A549 (cell line): ENCODE measurements around the gene MSI2. TPM values are rescaled to one million over a fixed set of nuclear protein-coding genes. Genes with fewer than 3 reads are reported as not detected.

ENCODE experiments used
- ATAC-seq, 2 experiments: fragments of 200-7000 bp in 1 of 2; fragments of >200 bp in 1 of 2; cut with Nextera tagmentation in 1 of 2; cut with Tn5 transposase in 1 of 2; 3 replicates each; pipeline versions ENCODE4 v1.8.0 to v1.9.1; 2018 to 2020; ENCODE audit warnings: mild to moderate bottlenecking in 1 of 2, moderate library complexity in 1 of 2
- CTCF ChIA-PET: fragments of 300-600 bp; sonication (Branson Sonifier 250); formaldehyde crosslinking; extraction: SDS; loops from one replicate; lab custom pipeline; 2021; ENCODE audit warnings: antibody characterized with exemption, inconsistent platforms; lab: Yijun Ruan, JAX
- POLR2A ChIA-PET: fragments of 350-600 bp; formaldehyde crosslinking; extraction: SDS; loops from one replicate; lab custom pipeline; 2021; ENCODE audit warnings: antibody characterized with exemption, inconsistent platforms; lab: Yijun Ruan, JAX
- DNase-seq, 2 experiments: peaks; one replicate each; pipeline versions ENCODE4 v3.0.0 to v3.0.0-alpha.2; 2011 to 2016; ENCODE audit warnings: low read depth in 1 of 2, low spot score in 1 of 2
- FAIRE-seq: peaks from 2 replicates; lab custom pipeline; 2011; peaks lifted over from hg19 to GRCh38; lab: Jason Lieb, UNC
- H3K27ac ChIP-seq, 2 experiments: fragments of >200 bp; sonication (Bioruptor Twin); formaldehyde crosslinking; 3 replicates each; pipeline ENCODE4 v1.5.1; 2016 to 2017
- H3K4me1 ChIP-seq: fragments of >200 bp; sonication (Bioruptor Twin); formaldehyde crosslinking; 3 replicates; pipeline ENCODE4 v1.6.1; 2016
- H3K4me2 ChIP-seq: fragments of >200 bp; sonication (Bioruptor Twin); formaldehyde crosslinking; 3 replicates; pipeline ENCODE4 v1.6.1; 2016
- H3K4me3 ChIP-seq: fragments of >200 bp; sonication (Bioruptor Twin); formaldehyde crosslinking; 3 replicates; pipeline ENCODE4 v1.5.1; 2016
- H3K9me3 ChIP-seq: fragments of >200 bp; sonication (Bioruptor Twin); formaldehyde crosslinking; 3 replicates; pipeline ENCODE4 v1.6.1; 2016
- CBX8 ChIP-seq: fragments of 200-600 bp; sonication (generic); IDR thresholded peaks from 2 replicates; pipeline ENCODE4 v1.6.1; 2016
- EP300 ChIP-seq, 2 experiments: fragments of >200 bp; sonication (Bioruptor Twin); formaldehyde crosslinking; IDR thresholded peaks; 2 replicates in 1 of 2; 3 replicates in 1 of 2; pipeline ENCODE4 v1.6.1; 2016 to 2017
- FOSL2 ChIP-seq, 2 experiments: fragments of 450-650 bp in 1 of 2; fragments of >200 bp in 1 of 2; sonication (Bioruptor Twin) in 1 of 2; formaldehyde crosslinking; IDR thresholded peaks; 2 replicates each; pipeline versions ENCODE4 v1.5.0 to v1.6.1; 2016 to 2020; ENCODE audit warnings: mild to moderate bottlenecking in 1 of 2, moderate library complexity in 1 of 2
- FOXS1 ChIP-seq: fragments of 250-450 bp; sonication (Bioruptor Pico); IDR thresholded peaks from 2 replicates; pipeline ENCODE4 v1.5.0; 2020; ENCODE audit warnings: mild to moderate bottlenecking, moderate library complexity
- HEYL ChIP-seq: fragments of 250-450 bp; sonication (Bioruptor Pico); IDR thresholded peaks from 2 replicates; pipeline ENCODE4 v1.8.0; 2021; ENCODE audit warnings: mild to moderate bottlenecking, moderate library complexity
- HOXA7 ChIP-seq: fragments of 250-450 bp; sonication (Bioruptor Pico); IDR thresholded peaks from 2 replicates; pipeline ENCODE4 v1.5.0; 2020; ENCODE audit warnings: mild to moderate bottlenecking, moderate library complexity
- HOXB13 ChIP-seq: fragments of 250-450 bp; sonication (Bioruptor Pico); IDR thresholded peaks from 2 replicates; pipeline ENCODE4 v1.5.0; 2020; ENCODE audit warnings: low read depth, mild to moderate bottlenecking, moderate library complexity
- HOXB5 ChIP-seq: fragments of 250-450 bp; sonication (Bioruptor Pico); IDR thresholded peaks from 2 replicates; pipeline ENCODE4 v1.5.0; 2020; ENCODE audit warnings: mild to moderate bottlenecking, moderate library complexity
- JUNB ChIP-seq: fragments of >200 bp; sonication (Bioruptor Twin); formaldehyde crosslinking; IDR thresholded peaks from 2 replicates; pipeline ENCODE4 v1.6.1; 2016
- KDM5A ChIP-seq: fragments of 200-600 bp; sonication (generic); IDR thresholded peaks from 2 replicates; pipeline ENCODE4 v1.6.1; 2016; ENCODE audit warnings: antibody characterized with exemption, mild to moderate bottlenecking
- MAFK ChIP-seq: fragments of 450-650 bp; IDR thresholded peaks from 2 replicates; pipeline ENCODE4 v1.6.1; 2014; ENCODE audit not compliant: partially characterized antibody
- MAZ ChIP-seq: fragments of 150-350 bp; IDR thresholded peaks from 2 replicates; pipeline ENCODE4 v1.6.1; 2014; ENCODE audit warnings: antibody characterized with exemption, low read depth, low read length, borderline replicate concordance
- NFE2L2 ChIP-seq: fragments of 150-350 bp; conservative IDR thresholded peaks from 2 replicates; pipeline ENCODE4 v1.6.1; 2014; ENCODE audit warnings: low read length
- NPAS2 ChIP-seq: fragments of 250-450 bp; sonication (Bioruptor Pico); IDR thresholded peaks from 2 replicates; pipeline ENCODE4 v1.8.0; 2022; ENCODE audit warnings: mild to moderate bottlenecking, moderate library complexity, borderline replicate concordance
- PHF8 ChIP-seq: fragments of 200-600 bp; sonication (generic); IDR thresholded peaks from 2 replicates; pipeline ENCODE4 v1.6.1; 2016; ENCODE audit warnings: low read depth, mild to moderate bottlenecking, antibody characterized with exemption, moderate library complexity, borderline replicate concordance
- POLR2AphosphoS2 ChIP-seq: conservative IDR thresholded peaks from 2 replicates; pipeline ENCODE4 v1.6.1; 2012; ENCODE audit warnings: low read length, improper control_type of control experiment, inconsistent platforms
- RAD21 ChIP-seq, 2 experiments: fragments of >200 bp in 1 of 2; sonication (Bioruptor Twin) in 1 of 2; formaldehyde crosslinking in 1 of 2; IDR thresholded peaks in 1 of 2; conservative IDR thresholded peaks in 1 of 2; 2 replicates in 1 of 2; 3 replicates in 1 of 2; pipeline ENCODE4 v1.6.1; 2012 to 2018; ENCODE audit warnings: inconsistent platforms in 1 of 2
- RFX5 ChIP-seq: fragments of 450-650 bp; IDR thresholded peaks from 2 replicates; pipeline ENCODE4 v1.7.1; 2014; ENCODE audit warnings: antibody characterized with exemption, mild to moderate bottlenecking, moderate library complexity
- RNF2 ChIP-seq: fragments of 200-600 bp; sonication (generic); IDR thresholded peaks from 2 replicates; pipeline ENCODE4 v1.6.1; 2016; ENCODE audit warnings: low read depth, mild to moderate bottlenecking, antibody characterized with exemption, moderate library complexity, borderline replicate concordance
- SREBF2 ChIP-seq: fragments of 450-650 bp; IDR thresholded peaks from 2 replicates; pipeline ENCODE4 v1.6.1; 2014; ENCODE audit warnings: mild to moderate bottlenecking, moderate library complexity
- TP53 ChIP-seq: fragments of 250-450 bp; sonication (Bioruptor Pico); IDR thresholded peaks from 2 replicates; pipeline ENCODE4 v1.5.0; 2021; ENCODE audit warnings: mild to moderate bottlenecking, moderate library complexity
- ZNF302 ChIP-seq: fragments of 250-450 bp; sonication (Bioruptor Pico); IDR thresholded peaks from 2 replicates; pipeline ENCODE4 v1.9.0; 2021; ENCODE audit warnings: inconsistent platforms, mild to moderate bottlenecking, moderate library complexity
- WGBS: methylation state at CpG from one replicate; pipeline ENCODE4 v1.1.6; 2017; ENCODE audit errors: missing lambda C conversion rate; 5-methylcytosine and 5-hydroxymethylcytosine counted together
- polyA plus RNA-seq, 4 experiments: library from polyadenylated mRNA; depleted of rRNA in 3 of 4; stranded (reverse); fragments of >200 nt; fragmentation: RNase III in 1 of 4; extraction: RNeasy Plus Mini Kit Qiagen cat#74134 plus additional on column Dnase treatment in 1 of 4; gene quantifications; 2 replicates in 3 of 4; 3 replicates in 1 of 4; pipeline ENCODE4 v1.2.3, GENCODE V29; 2011 to 2017
- TF ChIP-seq, protein P1 (sequence below): IDR thresholded peaks from 2 replicates; pipeline ENCODE4 v1.6.1; 2012; ENCODE audit warnings: low read depth, borderline replicate concordance
- TF ChIP-seq, protein P2 (sequence below): fragments of >200 bp; sonication (Bioruptor Twin); formaldehyde crosslinking; IDR thresholded peaks from 2 replicates; pipeline ENCODE4 v1.6.1; 2016
- TF ChIP-seq, protein P3 (sequence below): IDR thresholded peaks from 2 replicates; pipeline ENCODE4 v1.6.1; 2012

Gene MSI2
- polyA plus RNA-seq, 2 of the 4 experiments (the other 2 are of a cell fraction): 43.6 to 44.4 TPM

DNA sequence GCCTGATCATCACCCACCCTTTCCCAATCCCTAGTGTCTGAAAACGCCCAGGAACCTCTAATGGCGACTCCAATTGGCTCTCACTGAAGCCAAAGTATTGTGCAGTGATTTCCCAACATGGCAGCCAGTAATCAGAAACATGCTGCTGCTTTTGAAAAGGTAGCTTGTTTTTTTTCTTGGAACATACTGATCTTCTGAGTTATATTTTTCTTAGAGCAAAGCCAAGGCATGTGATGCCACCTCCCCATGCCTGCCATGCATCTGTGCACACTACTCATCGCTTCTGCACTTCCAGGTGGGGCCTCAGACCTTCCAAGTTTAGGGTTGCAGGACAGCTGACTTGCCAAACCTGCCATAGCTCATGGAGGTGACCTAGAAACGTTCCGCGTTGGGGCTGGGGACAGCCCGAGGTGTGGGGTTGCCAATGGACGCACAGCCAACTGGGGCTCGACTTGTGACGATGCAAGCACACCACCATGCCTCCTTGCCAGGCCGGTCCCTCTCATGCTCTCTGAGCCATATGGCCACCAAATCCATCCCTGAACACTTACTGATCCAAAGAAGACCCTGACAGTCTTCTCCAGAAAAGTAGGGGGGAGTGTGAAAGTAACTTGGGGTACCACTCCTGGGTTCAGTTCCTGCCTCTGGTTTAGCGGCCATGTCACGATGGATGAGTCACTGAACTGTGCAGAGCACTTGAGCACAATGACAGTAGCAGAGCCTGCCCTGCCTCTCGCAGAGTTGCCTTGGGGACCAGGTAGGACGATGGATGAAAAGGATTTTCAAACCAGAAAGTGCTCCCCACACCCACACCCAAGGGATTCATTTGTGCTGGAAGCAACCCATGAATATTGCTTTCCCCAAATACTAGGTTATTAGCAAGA, 333.1 kb downstream of the MSI2 start:
- Histone ChIP-seq H3K4me2 (no peak overlapping the region), H3K27ac (no peak overlapping the region), H3K9me3 (no peaks in the 10 kb centered on the region), H3K4me3 (no peak overlapping the region), H3K4me1 (peaks cover 7% of the 10 kb centered on the region; the same call in 1 of the 3 replicates)
- POLR2A ChIA-PET: no interaction called here
- WGBS: 94% methylated on average over 15 of the region's 15 CpGs
- CTCF ChIA-PET: interaction anchor here (1.1 to 8.7 kb wide), 5 partner anchors 9 to 244 kb away, joined by 3 to 62 read pairs (median 4); no protein-coding TSS in a partner anchor
- no peak for TF ChIP-seq RNF2
- no peak for TF ChIP-seq MAZ
- no peak for TF ChIP-seq HOXB5 (CRISPR knock-in tag)
- TF ChIP-seq, protein P1, sequence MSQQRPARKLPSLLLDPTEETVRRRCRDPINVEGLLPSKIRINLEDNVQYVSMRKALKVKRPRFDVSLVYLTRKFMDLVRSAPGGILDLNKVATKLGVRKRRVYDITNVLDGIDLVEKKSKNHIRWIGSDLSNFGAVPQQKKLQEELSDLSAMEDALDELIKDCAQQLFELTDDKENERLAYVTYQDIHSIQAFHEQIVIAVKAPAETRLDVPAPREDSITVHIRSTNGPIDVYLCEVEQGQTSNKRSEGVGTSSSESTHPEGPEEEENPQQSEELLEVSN: no peak
- TF ChIP-seq TP53 (CRISPR knock-in tag): no peak
- TF ChIP-seq ZNF302 (CRISPR knock-in tag): no peak
- TF ChIP-seq NFE2L2: no peak
- no peak for TF ChIP-seq PHF8
- no peak for TF ChIP-seq POLR2AphosphoS2
- ATAC-seq (no peak), DNase-seq (no peak), FAIRE-seq (no peak)

- H3K4me3 ChIP-seq: no peak overlapping the region
- H3K9me3 ChIP-seq: 0 out of 3 replicates have a peak, but pooled peaks cover 3% of the 10 kb centered on the region
- H3K4me1 ChIP-seq: peaks cover 15% of the 10 kb centered on the region
- ATAC-seq: no peak
- POLR2A ChIA-PET: no interaction called here
- no peak for FAIRE-seq
- H3K27ac ChIP-seq: no peak overlapping the region
- 91% methylated on average over 14 of the region's 14 CpGs for WGBS
- CTCF ChIA-PET: interaction anchor here (0.9 to 2.2 kb wide), 5 partner anchors 9 to 154 kb away, joined by 3 to 11 read pairs (median 4); no protein-coding TSS in a partner anchor
- TF ChIP-seq JUNB: no peak
- TF ChIP-seq KDM5A: no peak
- no peak for TF ChIP-seq SREBF2
- TF ChIP-seq HOXB5 (CRISPR knock-in tag): no peak
- no peak for TF ChIP-seq ZNF302 (CRISPR knock-in tag)
- no peak for TF ChIP-seq CBX8
- TF ChIP-seq HOXB13: no peak
- no peak for TF ChIP-seq RAD21 (conservative IDR thresholded peaks at IDR 0.05 in 1 of 2, IDR thresholded peaks at IDR 0.05 in 1 of 2)
- no peak for TF ChIP-seq FOSL2 (IDR thresholded peaks at IDR 0.05)
- TF ChIP-seq FOSL2 (CRISPR knock-in tag; IDR thresholded peaks at IDR 0.05): no peak
- TF ChIP-seq RFX5: no peak
- no peak for TF ChIP-seq FOXS1
- no peak for TF ChIP-seq HOXA7 (CRISPR knock-in tag)
- no peak for TF ChIP-seq EP300 (IDR thresholded peaks at IDR 0.05)
- TF ChIP-seq HEYL (CRISPR knock-in tag): no peak
- TF ChIP-seq, protein P2, sequence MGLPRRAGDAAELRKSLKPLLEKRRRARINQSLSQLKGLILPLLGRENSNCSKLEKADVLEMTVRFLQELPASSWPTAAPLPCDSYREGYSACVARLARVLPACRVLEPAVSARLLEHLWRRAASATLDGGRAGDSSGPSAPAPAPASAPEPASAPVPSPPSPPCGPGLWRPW: no peak
- TF ChIP-seq, protein P3, sequence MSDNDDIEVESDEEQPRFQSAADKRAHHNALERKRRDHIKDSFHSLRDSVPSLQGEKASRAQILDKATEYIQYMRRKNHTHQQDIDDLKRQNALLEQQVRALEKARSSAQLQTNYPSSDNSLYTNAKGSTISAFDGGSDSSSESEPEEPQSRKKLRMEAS: no peak
- TF ChIP-seq MAFK: no peak
- no peak for TF ChIP-seq NPAS2
- TF ChIP-seq TP53 (CRISPR knock-in tag): no peak
- DNase-seq: no peak
- H3K4me2 ChIP-seq: no peak overlapping the region
These were observed 337.6 kb downstream of the MSI2 start for GRCh38 chr17:57593739-57594462.
